HG02938 (cell line): ENCODE measurements around the gene PAX5.

Experiments used
- ATAC-seq: cut with Tn5 transposase; IDR thresholded peaks from one replicate; pipeline ENCODE4 v1.9.1; 2021; ENCODE audit warnings: mild to moderate bottlenecking, moderate library complexity; ENCODE audit not compliant: unreplicated experiment

The PAX5 gene

GRCh38 chr9:36818242-36818938, 215.7 kb downstream of the PAX5 start:
- no peak for ATAC-seq

GRCh38 chr9:36817160-36817834, 216.8 kb downstream of the PAX5 start:
- ATAC-seq = no peak

- no peak for ATAC-seq
These were observed 217.7 kb downstream of the PAX5 start for GRCh38 chr9:36816371-36816770.

GRCh38 chr9:36815566-36816348, 218.3 kb downstream of the PAX5 start:
- ATAC-seq = no peak

- no peak for ATAC-seq
These were observed 219.0 kb downstream of the PAX5 start for GRCh38 chr9:36815023-36815422.

- ATAC-seq = no peak
These were observed 220.9 kb downstream of the PAX5 start for GRCh38 chr9:36813154-36813553.

GRCh38 chr9:36812556-36812955, 221.5 kb downstream of the PAX5 start:
- ATAC-seq = no peak

- ATAC-seq = no peak
These were observed 225.8 kb downstream of the PAX5 start for GRCh38 chr9:36808251-36808650.

- ATAC-seq = no peak
These were observed 230.1 kb downstream of the PAX5 start for GRCh38 chr9:36803961-36804360.

GRCh38 chr9:36802201-36802920, 231.7 kb downstream of the PAX5 start:
- ATAC-seq = no peak

- no peak for ATAC-seq
These were observed 233.6 kb downstream of the PAX5 start for GRCh38 chr9:36800455-36800854.

- ATAC-seq = no peak
These were observed 235.6 kb downstream of the PAX5 start for GRCh38 chr9:36798350-36799065.

- ATAC-seq = no peak
These were observed 236.4 kb downstream of the PAX5 start for GRCh38 chr9:36797471-36798220.

GRCh38 chr9:36796671-36797419, 237.2 kb downstream of the PAX5 start:
- no peak for ATAC-seq

GRCh38 chr9:36794461-36794860, 239.6 kb downstream of the PAX5 start:
- ATAC-seq = no peak

GRCh38 chr9:36793277-36793676, 240.8 kb downstream of the PAX5 start:
- ATAC-seq = no peak

GRCh38 chr9:36791222-36791950, 242.7 kb downstream of the PAX5 start:
- ATAC-seq = no peak

GRCh38 chr9:36789886-36790285, 244.2 kb downstream of the PAX5 start:
- no peak for ATAC-seq
